GM12865 (cell line): ENCODE measurements around the gene LMNTD1.

ENCODE experiments used
- DNase-seq: peaks from one replicate; pipeline ENCODE4 v3.0.0; 2010; ENCODE audit warnings: low read depth
- H3K4me3 ChIP-seq: 2 replicates; pipeline ENCODE4 v1.5.1; 2011; ENCODE audit warnings: mild to moderate bottlenecking, low read depth, low read length, control low read depth
- TF ChIP-seq, protein P1 (sequence below): IDR thresholded peaks from 2 replicates; pipeline ENCODE4 v1.5.1; 2011; ENCODE audit warnings: low read length, control low read depth, low read depth, inconsistent platforms; ENCODE audit not compliant: insufficient read depth; ENCODE audit errors: missing control alignments

LMNTD1 gene

GRCh38 chr12:25587346-25587745 lies 34.3 kb upstream of the LMNTD1 start:
- TF ChIP-seq, protein P1, sequence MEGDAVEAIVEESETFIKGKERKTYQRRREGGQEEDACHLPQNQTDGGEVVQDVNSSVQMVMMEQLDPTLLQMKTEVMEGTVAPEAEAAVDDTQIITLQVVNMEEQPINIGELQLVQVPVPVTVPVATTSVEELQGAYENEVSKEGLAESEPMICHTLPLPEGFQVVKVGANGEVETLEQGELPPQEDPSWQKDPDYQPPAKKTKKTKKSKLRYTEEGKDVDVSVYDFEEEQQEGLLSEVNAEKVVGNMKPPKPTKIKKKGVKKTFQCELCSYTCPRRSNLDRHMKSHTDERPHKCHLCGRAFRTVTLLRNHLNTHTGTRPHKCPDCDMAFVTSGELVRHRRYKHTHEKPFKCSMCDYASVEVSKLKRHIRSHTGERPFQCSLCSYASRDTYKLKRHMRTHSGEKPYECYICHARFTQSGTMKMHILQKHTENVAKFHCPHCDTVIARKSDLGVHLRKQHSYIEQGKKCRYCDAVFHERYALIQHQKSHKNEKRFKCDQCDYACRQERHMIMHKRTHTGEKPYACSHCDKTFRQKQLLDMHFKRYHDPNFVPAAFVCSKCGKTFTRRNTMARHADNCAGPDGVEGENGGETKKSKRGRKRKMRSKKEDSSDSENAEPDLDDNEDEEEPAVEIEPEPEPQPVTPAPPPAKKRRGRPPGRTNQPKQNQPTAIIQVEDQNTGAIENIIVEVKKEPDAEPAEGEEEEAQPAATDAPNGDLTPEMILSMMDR = no peak
- no peak overlapping the region for H3K4me3 ChIP-seq

DNA sequence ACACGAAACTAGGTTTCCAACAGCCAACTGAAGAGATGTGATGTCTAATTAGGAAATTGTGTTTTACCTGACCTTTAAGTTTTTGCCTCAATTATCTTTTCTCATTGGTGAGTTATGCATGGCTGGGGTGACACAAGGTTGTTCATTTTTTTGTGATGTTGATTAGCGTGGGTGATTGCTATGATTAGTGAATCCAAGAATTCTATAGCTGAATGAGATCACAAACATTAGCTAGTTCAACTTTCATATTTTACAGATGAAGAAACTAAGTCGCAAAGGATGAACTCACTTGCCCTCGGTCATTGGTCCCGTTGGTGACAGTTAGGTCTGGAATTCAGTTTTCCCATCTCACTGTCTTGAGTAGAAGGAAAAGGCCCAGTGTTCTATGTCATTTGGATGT lies 32.6 kb upstream of the LMNTD1 start:
- TF ChIP-seq, protein P1 = no peak
- DNase-seq = no peak
- no peak overlapping the region for H3K4me3 ChIP-seq

More at GRCh38 chr12:25587346-25587745, 34.3 kb upstream of the LMNTD1 start:
- no peak for DNase-seq

DNA sequence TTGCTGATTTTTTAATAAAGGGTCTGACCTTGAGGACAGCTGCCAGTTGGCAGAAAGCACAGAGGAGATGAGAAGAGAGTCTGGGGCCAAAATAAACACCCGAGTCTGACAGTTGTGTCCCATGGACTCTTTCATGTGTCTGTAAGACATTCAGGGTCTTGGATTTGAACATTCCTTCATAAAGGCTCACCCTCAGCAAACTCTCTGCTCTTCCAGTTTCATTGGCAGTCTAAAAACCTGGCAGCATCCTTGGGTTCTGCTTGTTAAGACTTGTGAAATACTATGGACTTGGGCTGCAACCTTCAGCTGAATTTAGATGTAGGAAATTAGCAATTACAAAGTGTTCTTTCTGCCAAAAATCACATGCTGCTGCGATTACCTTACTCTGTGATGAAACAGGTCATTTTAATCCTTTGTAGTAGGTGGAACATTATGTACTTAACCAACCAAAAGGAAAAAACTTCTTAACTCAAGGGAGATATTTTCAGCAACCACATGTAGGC lies 32.0 kb upstream of the LMNTD1 start:
- no peak for DNase-seq
- H3K4me3 ChIP-seq = no peak overlapping the region
- TF ChIP-seq, protein P1 = no peak

GRCh38 chr12:25584596-25584995 lies 31.5 kb upstream of the LMNTD1 start:
- DNase-seq = no peak
- TF ChIP-seq, protein P1 = no peak
- H3K4me3 ChIP-seq = no peak overlapping the region

DNA sequence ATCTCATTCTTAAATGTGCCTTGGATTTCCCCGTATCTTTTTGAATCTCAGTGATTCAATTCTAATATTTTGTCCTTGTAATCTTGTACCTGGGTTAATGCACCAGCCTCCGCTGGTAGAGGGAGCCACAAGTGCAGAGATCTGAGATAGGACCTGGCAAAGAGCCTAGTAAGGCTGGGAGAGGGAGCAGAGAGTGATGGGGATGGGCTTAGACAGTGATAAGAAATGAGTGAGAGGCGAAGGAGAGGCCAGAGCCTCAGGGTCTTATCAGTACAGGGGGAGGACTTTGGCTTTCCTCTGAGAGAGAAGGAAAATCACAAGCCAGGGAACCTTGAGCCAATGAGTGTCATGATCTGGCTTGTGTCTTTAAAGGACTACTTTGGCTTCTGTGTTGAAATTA lies 30.5 kb upstream of the LMNTD1 start:
- no peak overlapping the region for H3K4me3 ChIP-seq
- DNase-seq = no peak
- TF ChIP-seq, protein P1 = no peak

DNA sequence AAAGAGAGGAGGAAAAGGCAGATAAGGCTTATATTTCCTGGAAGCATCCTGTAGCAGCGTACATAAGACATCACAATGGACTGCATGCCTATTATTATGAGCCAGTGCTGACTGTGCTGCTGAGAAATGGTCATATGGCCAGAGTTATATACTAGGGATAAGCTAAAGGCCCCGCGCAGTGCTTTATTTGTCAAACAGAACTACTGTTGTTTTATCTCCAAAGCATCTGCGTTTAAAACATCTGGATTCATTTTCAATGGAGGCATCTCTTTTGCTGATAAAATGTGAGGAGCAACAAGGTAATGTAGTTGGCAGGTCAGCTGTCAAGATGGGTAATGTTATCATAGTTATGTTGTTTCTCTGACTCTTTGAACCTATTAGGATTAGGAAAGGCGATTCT lies 28.0 kb upstream of the LMNTD1 start:
- no peak for DNase-seq

More for the DNA sequence above, 28.0 kb upstream of the LMNTD1 start:
- no peak overlapping the region for H3K4me3 ChIP-seq
- TF ChIP-seq, protein P1 = no peak
